T1000 (cell line): ENCODE results near the gene ACOX3.
"Not testable (repeated sequence)": the region's sequence is repeated elsewhere in the genome, so short reads cannot be mapped to it uniquely, and the experiment has no call there.

Experiments
- DNase-seq: peaks from one replicate; lab custom pipeline; 2025; ENCODE audit warnings: mixed read lengths; lab: John Stamatoyannopoulos, UW

Gene ACOX3

DNA sequence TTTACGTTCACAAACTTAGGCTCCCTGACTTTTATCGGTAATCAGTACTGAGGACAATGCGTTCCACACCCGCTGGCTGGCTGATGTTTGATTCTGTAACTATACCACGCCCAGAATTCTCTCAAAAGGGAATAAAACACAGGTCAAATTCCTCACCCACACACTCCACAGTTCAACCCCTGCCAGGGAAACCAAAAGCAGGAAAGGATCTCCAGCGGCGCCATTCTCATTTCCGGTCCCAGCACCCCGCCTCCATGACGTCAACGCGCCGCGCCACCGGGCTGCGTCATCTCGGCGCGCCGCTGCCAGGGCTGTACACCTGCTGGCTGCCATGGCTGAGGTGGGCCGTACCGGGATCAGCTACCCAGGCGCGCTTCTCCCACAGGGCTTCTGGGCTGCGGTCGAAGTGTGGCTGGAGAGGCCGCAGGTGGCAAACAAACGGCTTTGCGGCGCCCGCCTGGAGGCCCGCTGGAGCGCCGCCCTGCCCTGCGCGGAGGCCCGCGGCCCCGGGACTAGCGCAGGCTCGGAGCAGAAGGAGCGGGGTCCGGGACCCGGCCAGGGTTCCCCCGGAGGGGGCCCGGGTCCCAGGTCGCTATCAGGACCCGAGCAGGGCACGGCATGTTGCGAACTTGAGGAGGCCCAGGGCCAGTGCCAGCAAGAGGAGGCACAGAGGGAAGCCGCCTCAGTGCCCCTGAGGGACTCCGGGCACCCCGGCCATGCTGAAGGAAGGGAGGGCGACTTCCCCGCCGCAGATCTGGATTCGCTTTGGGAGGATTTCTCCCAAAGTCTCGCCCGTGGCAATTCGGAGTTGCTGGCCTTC lies at the start of gene ACOX3, which contains the start of gene TRMT44:
ACOX3 (minus strand) TSS at position 232 of the 820 bp plus-strand sequence. CDS start 24,202 bp downstream, outside the sequence.
TRMT44 (plus strand) TSS at position 286 of the 820 bp plus-strand sequence; CDS start at position 332, 46 bp downstream.
- peak; percentile 93 for DNase-seq

- no peak for DNase-seq
Measured at GRCh38 chr4:8488791-8489369, 48.4 kb upstream of the ACOX3 start.

DNA sequence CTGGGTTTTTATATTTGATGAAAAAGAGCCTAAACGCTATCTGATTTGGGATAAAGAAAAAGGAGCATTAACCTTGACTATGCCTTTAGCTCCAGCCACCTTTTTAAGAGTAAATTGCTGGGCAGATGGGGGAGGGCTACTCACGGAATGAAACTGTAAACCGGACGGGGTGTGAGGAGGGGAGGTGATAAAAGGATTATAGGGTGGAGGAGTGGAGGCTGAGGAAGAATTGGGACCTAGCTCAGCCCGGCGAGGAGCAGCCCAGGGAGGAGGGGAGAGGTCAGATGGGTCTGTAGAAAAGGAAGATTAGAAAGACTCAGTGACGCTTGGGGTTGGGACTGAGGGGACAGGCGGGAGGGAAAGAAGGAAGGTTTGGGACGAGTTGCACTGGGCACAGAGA lies 46.1 kb upstream of the ACOX3 start:
- DNase-seq = not testable (repeated sequence)

DNA sequence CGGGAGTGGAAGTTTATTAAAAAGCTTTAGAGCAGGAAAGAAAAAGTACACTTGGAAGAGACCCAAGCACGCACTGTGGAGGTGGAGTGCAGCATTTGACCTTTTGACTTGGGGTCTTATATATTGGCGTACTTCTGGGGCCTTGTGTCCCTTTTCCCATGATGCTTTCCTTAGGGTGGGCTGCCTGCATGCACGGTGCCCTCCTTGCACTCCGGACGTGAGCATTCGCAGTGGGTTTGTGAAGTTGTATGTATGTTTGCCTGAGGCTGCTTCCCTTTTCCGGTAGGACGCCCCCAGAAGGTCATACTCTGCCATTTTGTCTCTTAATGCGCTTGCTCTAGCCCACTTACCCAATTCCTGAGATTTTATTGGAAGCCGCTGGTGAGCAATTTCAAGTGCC lies 39.7 kb upstream of the ACOX3 start:
- DNase-seq = no peak

GRCh38 chr4:8478801-8479744 lies 38.5 kb upstream of the ACOX3 start:
- DNase-seq = no peak

DNA sequence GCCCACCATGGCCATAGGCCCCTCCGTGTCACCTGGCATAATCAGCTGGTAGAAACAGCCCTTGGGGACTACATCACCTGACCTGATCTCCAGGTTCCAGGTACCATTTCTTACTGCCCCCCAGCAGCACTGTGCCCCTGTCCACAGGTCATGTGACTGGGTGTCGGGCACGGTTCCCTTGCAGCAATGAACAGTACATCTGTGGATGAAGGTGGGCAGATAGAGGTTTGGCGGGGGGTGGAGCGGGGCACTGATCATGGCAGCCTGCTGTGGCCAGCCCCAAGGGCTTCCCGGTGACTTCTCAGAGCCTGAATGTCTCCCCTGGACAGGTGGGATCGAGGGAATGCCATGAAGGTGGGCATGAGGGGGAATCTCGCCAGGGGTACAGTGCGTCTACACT lies 37.8 kb upstream of the ACOX3 start:
- no peak for DNase-seq

GRCh38 chr4:8477676-8478075 lies 37.2 kb upstream of the ACOX3 start:
- DNase-seq = no peak

GRCh38 chr4:8477095-8477635 lies 36.6 kb upstream of the ACOX3 start:
- DNase-seq = no peak

DNA sequence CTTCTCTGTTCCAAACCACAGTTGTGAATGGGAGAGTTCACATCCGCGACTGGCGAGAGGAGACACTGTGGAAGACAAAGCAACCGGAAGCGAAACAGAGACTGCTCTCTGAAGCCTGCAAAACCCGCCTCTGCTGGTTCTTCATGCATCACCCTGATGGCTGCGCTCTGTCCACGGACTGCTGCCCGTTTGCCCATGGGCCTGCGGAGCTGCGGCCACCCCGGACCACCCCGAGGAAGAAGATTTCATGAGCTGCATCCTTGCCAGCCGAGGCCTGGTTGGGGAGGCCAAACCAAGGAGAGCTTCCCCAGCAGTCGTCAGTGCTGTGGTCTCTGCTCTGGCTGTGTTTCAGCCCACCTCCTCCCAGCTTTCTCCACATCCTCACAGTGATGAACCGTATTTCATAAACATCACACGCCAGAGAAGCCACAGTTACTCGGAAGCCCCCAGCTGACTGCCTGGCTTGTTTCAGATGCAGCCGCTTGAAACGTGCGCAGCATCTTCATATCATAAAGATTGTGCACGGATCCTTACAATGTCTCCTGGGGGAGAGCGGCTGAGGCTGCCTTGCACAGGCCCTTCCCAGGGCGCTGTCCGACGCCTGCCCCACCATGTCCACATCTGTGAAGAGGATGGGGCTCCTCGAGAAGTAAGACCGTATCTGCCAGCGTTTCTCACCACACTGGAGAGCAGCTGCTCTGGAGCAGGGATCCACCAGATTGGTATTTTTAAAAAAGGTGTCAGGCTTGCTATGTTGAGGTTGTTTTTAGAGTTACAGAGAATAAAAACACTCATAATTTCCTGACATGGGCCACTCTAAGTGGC lies 35.4 kb upstream of the ACOX3 start:
- no peak for DNase-seq

DNA sequence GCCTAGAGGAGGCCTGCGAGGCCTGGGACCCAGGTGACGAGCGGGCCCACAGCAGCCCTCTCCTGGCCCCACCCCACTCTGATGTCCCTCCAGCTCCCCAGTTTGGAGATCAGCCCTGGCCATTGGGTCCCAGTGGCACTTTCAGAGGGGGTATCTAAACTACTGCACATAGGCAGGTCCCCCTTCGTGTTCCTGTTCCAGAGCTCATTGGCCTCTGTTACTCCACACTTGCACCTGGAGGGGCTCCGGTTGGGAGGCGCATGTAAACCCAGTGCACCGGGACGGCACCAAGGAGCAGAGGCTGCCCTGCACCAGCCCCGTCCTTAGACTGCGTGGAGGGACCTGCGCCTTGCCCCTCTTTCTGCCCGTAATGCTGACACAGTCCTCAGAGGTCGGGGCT lies 34.3 kb upstream of the ACOX3 start:
- DNase-seq = no peak

- DNase-seq = no peak
Measured at GRCh38 chr4:8473920-8474590, 33.5 kb upstream of the ACOX3 start.

GRCh38 chr4:8473198-8473919 lies 32.8 kb upstream of the ACOX3 start:
- DNase-seq = no peak

- peak; percentile 89 for DNase-seq
Measured at GRCh38 chr4:8472689-8473197, 32.2 kb upstream of the ACOX3 start.

GRCh38 chr4:8472158-8472688 lies 31.7 kb upstream of the ACOX3 start:
- DNase-seq = no peak

DNA sequence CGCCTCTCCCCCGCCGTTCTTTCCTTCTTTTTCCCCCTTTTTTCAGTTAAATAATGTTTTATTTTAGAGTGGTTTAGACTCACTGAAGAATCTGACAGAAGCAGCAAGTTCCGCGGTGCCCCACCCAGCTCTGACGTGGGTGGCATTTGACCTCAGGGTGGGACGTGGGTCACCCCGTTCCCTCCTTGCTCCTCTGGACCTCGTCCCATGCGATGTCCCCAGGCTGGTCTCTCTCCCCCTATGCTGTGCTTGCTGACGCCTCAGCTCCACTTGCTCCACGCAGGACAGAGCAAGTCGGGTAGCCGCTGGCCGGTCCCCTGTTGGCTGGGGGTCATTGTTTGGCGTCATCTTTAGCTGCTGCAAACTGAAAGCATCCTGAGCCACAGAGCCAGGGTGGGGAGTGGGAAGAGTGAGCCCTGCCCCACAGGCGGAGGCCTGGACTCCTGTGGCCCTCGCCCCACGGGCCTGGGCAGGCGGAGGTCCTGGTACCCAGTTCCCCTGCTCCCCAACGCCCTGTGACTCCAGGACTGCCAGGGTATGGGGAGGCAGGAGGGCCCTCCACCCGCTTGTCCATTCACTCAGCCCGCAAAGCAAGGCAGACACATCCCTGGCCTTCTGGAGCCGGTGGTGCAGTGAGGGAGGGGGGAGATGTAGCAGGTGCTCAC lies 30.8 kb upstream of the ACOX3 start:
- DNase-seq = no peak

- DNase-seq = no peak
Measured at GRCh38 chr4:8470451-8471024, 30.0 kb upstream of the ACOX3 start.

DNA sequence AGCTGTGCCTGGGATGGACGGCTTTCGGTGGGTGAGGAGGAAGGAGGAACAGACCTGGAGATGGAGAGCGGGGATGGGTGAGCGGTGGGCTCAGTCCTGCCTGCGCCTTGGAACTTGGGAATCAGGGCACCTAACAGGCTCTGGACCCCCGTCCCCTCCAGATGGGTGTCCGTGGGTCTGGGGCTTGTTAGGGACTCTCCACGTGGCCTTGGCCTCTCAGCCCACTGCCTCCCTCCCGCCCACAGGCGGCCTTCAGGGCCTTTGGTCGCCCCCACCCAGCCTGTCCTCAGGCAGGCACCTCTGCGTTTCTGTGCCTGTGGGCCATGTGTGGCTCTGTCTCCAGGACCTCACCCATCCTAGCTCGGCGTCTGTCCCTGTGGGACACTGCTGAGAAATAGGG lies 29.0 kb upstream of the ACOX3 start:
- no peak for DNase-seq

DNA sequence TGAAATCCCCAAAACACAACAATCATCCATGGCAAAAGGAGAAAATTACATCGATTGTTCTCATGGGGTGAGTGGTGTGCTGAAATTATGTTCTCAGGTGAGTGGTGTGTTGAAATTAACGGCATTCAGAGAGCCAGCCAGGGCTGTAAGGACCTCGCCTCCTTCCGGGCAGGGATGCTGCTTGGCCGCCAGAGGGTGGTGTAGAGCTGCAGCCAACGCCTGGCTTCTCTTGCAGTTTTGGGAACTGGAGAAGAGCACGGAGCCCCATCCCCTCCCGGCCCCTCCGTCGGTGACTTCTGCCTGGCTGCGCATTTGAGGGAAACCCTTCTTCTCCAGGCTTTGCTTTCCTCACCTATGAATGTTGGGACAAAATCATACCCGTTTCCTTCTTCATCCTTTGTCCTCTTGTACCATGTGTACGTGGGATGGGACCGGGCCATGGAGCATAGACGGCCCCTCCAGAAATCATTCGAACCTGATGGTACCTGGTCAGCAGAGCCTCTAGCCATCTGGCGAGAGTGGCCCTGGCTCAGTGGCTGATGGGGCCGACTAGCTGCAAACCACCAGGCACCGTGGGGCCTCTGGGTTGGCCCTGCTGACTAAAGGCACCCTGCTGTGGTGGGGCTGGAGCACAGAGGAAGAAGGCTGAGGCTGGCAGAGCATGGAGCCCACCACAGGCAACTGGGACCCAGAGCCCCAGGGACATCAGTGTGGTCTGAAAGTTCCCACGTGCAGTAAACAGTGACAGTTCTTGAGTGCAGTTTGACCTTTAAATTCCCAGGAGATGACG lies 28.4 kb upstream of the ACOX3 start:
- peak; percentile 58 for DNase-seq
